Gastrocnemius medialis (tissue), 4 donors: Measurements from ENCODE around the gene CHAD. TPM values are rescaled to one million over a fixed set of nuclear protein-coding genes. Genes with fewer than 3 reads are reported as not detected.

Experiments used
- ATAC-seq, 2 donors: fragments of 150-250 bp; one replicate each; pipeline ENCODE4 v1.9.1; 2016
- DNase-seq, 2 donors: peaks; one replicate each; pipeline ENCODE4 v3.0.0-alpha.2; 2019
- H3K27ac ChIP-seq, 4 donors: fragments of 200-600 bp; sonication (generic); 1 replicate in 1 of 4; 2 replicates in 3 of 4; pipeline ENCODE4 v1.5.1; 2016 to 2018; ENCODE audit warnings: mild to moderate bottlenecking in 2 of 4, moderate library complexity in 1 of 4
- H3K27me3 ChIP-seq, 3 donors: fragments of 200-600 bp; sonication (generic) in 2 of 3; 1 replicate in 1 of 3; 2 replicates in 2 of 3; pipeline versions ENCODE4 v1.5.1 to v1.6.0; 2016 to 2019; ENCODE audit warnings: mild to moderate bottlenecking in 1 of 3, moderate library complexity in 1 of 3
- H3K36me3 ChIP-seq, 2 donors: fragments of 200-600 bp; sonication (generic) in 1 of 2; one replicate each; pipeline ENCODE4 v1.5.1; 2017 to 2018
- H3K4me1 ChIP-seq, 2 donors: fragments of 200-600 bp; sonication (generic) in 1 of 2; one replicate each; pipeline ENCODE4 v1.5.1; 2016 to 2017; ENCODE audit warnings: mild to moderate bottlenecking in 2 of 2
- H3K4me3 ChIP-seq, 4 donors: fragments of 200-600 bp; sonication (generic) in 3 of 4; 1 replicate in 1 of 4; 2 replicates in 3 of 4; pipeline ENCODE4 v1.5.1; 2016 to 2019; ENCODE audit warnings: mild to moderate bottlenecking in 2 of 4
- H3K9me3 ChIP-seq, 3 donors: fragments of 200-600 bp; sonication (generic) in 2 of 3; 1 replicate in 1 of 3; 2 replicates in 2 of 3; pipeline ENCODE4 v1.5.1; 2016 to 2019
- CTCF ChIP-seq, 5 experiments: fragments of 450-650 bp in 3 of 5; fragments of 200-600 bp in 2 of 5; sonication (generic) in 2 of 5; IDR thresholded peaks in 4 of 5; conservative IDR thresholded peaks in 1 of 5; 1 replicate in 4 of 5; 2 replicates in 1 of 5; pipeline ENCODE4 v1.5.1; 2016 to 2019; ENCODE audit warnings: antibody characterized with exemption in 5 of 5, mild to moderate bottlenecking in 3 of 5, moderate library complexity in 3 of 5
- POLR2A ChIP-seq, 2 donors: fragments of 450-650 bp; IDR thresholded peaks; one replicate each; pipeline ENCODE4 v1.6.1; 2017; ENCODE audit warnings: antibody characterized with exemption in 2 of 2, mild to moderate bottlenecking in 2 of 2, moderate library complexity in 2 of 2
- in situ Hi-C, 4 donors: fragments of 200-750 bp; cut with MboI; loops; one replicate each; pipeline versions ENCODE4 v1.15.0 to v1.8.0; 2017; ENCODE audit warnings: low sequenced_read_pairs in 4 of 4
- intact Hi-C: fragments of 100-400 bp; cut with DNase I; formaldehyde crosslinking; loops from one replicate; pipeline ENCODE4 v1.15.1; 2023; ENCODE audit warnings: low total_unique reads
- total RNA-seq, 4 donors: library from RNA; depleted of rRNA; stranded (reverse); fragments of >200 nt; gene quantifications; one replicate each; pipeline versions ENCODE4 v1.1.0 to v1.2.3, GENCODE V29; 2016

Gene CHAD
- total RNA-seq, 4 donors from 2014 or later = 1.8 to 8.8 TPM; not detected in 2

GRCh38 chr17:50467855-50468303 is 801 bp downstream of the CHAD start:
- H3K27ac ChIP-seq = peak overlapping the region in 2 of 4 donors; percentile 11 to 30
- no peaks in the 10 kb centered on the region for H3K9me3 ChIP-seq
- H3K4me1 ChIP-seq = peaks cover 46 to 54% of the 10 kb centered on the region in 2 donors
- peak overlapping the region in 2 of 4 donors; percentile 39 to 59 for H3K4me3 ChIP-seq
- H3K27me3 ChIP-seq = no peaks in the 10 kb centered on the region
- in situ Hi-C loops = no loop called here
- TF ChIP-seq CTCF (IDR thresholded peaks at IDR 0.05 in 4 of 5, conservative IDR thresholded peaks at IDR 0.05 in 1 of 5) (no peak), POLR2A (IDR thresholded peaks at IDR 0.05) (no peak)
- ATAC-seq = no peak
- no peak for DNase-seq
- intact Hi-C loops = no loop called here
- H3K36me3 ChIP-seq = no peaks in the 10 kb centered on the region

- TF ChIP-seq CTCF (IDR thresholded peaks at IDR 0.05 in 4 of 5, conservative IDR thresholded peaks at IDR 0.05 in 1 of 5) = no peak
- TF ChIP-seq POLR2A (IDR thresholded peaks at IDR 0.05) = no peak
- H3K36me3 ChIP-seq = no peaks in the 10 kb centered on the region
- DNase-seq (no peak), ATAC-seq (no peak)
- no peaks in the 10 kb centered on the region for H3K9me3 ChIP-seq
- intact Hi-C loops (no loop called here), in situ Hi-C loops (no loop called here)
- H3K27ac ChIP-seq = peak overlapping the region in 2 of 4 donors; percentile 18 to 57
- peaks cover 43 to 48% of the 10 kb centered on the region in 2 donors for H3K4me1 ChIP-seq
- H3K4me3 ChIP-seq = no peak overlapping the region
- no peaks in the 10 kb centered on the region for H3K27me3 ChIP-seq
Measured at GRCh38 chr17:50467114-50467854, 1.4 kb downstream of the CHAD start.

GRCh38 chr17:50466371-50467113 is 2.1 kb downstream of the CHAD start:
- peaks cover 36 to 41% of the 10 kb centered on the region in 2 donors for H3K4me1 ChIP-seq
- H3K27me3 ChIP-seq = no peaks in the 10 kb centered on the region
- no peak overlapping the region for H3K4me3 ChIP-seq
- DNase-seq (no peak), ATAC-seq (no peak)
- no peak for TF ChIP-seq POLR2A (IDR thresholded peaks at IDR 0.05)
- intact Hi-C loops (no loop called here), in situ Hi-C loops (no loop called here)
- peak overlapping the region; percentile 7 to 57 (median 16) for H3K27ac ChIP-seq
- no peaks in the 10 kb centered on the region for H3K36me3 ChIP-seq
- no peaks in the 10 kb centered on the region for H3K9me3 ChIP-seq

GRCh38 chr17:50465635-50466034 is 3.0 kb downstream of the CHAD start:
- intact Hi-C loops = no loop called here
- peaks cover 26 to 32% of the 10 kb centered on the region in 2 donors for H3K4me1 ChIP-seq
- no peak overlapping the region for H3K4me3 ChIP-seq

More at GRCh38 chr17:50465635-50466034, 3.0 kb downstream of the CHAD start:
- no peaks in the 10 kb centered on the region for H3K36me3 ChIP-seq
- H3K27ac ChIP-seq = peak overlapping the region in 1 of 4 donors; percentile 57
- in situ Hi-C loops = no loop called here
- no peaks in the 10 kb centered on the region for H3K27me3 ChIP-seq
- no peak for DNase-seq
- TF ChIP-seq POLR2A (IDR thresholded peaks at IDR 0.05) (no peak), CTCF (IDR thresholded peaks at IDR 0.05 in 4 of 5, conservative IDR thresholded peaks at IDR 0.05 in 1 of 5) (no peak)
- ATAC-seq = no peak
- no peaks in the 10 kb centered on the region for H3K9me3 ChIP-seq
